Activated CD4-positive, alpha-beta T cell treated with anti-CD3 and anti-CD28 coated beads, Interleukin-2, amount 50 U/mL, for 48 hours (primary cell): Measurements from ENCODE around the gene SLC4A1.
A peak's percentile ranks its signal among the peaks of the same experiment; 100 is the strongest.

Experiments
- DNase-seq, 2 experiments: peaks; one replicate each; pipeline ENCODE4 v3.0.0-alpha.2; 2020

The SLC4A1 gene

DNA sequence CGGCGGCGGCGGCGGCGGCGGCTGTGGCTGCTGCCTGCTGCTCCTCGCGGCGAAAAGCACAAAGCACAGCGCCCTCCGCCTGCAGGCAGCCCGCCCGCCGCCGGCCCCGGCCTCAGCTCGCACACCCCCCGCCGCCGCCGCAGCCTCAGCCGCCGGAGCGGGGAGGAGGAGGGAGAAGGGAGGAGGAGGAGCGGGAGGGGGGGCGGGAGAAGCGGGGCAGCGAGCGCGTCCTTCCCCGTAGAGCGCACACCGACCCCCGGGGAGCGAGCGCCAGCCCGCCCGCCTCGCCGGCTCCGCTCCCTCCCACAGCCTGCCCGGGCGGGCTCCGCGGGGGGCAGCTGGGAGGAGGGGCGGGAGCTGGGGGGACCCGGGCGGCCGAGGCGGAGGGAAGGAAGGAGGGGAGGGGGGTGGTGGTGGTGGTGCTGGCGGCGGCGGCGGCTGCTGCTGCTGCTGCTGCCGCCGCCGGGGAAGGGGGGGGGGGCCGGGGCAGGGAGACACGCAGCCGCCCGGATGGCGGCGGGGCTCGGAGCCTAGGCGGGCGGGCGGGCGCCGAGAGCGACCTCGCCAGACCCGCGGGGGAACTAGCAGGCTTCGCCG is 48.2 kb downstream of the SLC4A1 start, which contains the start of gene UBTF:
UBTF (minus strand) TSS at position 60 of the 597 bp plus-strand sequence. CDS start 1,446 bp downstream, outside the sequence.
- DNase-seq: peak; percentile 54 to 60

DNA sequence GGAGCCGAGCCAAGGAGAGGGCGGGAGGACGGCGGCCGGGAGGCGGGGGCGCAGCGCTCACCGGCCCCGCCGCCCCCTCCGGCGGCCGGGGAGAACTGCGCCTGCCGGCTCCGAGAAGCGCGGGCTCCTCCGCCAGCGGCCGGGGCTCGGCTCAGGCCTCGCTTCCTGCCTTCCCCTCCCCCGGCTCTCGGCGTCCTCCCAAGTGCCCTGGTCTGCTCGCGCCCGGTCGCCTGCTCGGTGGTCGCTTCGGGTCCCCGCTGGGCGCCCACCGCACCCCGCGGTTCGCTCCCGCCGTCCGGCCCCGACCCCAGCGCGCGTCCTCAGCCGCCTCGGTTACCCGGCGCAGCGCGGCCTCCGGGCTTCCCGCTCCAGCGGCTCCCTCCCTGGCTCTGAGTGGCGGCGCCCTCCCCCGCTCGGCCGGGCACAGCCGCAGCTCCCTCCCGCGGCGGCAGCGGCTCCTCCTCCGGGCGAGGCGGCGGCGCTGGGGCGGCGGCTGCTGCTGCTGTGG is 48.8 kb downstream of the SLC4A1 start:
- peak; percentile 65 to 71 for DNase-seq

- DNase-seq: peak; percentile 82 to 88
These were observed 49.4 kb downstream of the SLC4A1 start for GRCh38 chr17:44218344-44219107.

DNA sequence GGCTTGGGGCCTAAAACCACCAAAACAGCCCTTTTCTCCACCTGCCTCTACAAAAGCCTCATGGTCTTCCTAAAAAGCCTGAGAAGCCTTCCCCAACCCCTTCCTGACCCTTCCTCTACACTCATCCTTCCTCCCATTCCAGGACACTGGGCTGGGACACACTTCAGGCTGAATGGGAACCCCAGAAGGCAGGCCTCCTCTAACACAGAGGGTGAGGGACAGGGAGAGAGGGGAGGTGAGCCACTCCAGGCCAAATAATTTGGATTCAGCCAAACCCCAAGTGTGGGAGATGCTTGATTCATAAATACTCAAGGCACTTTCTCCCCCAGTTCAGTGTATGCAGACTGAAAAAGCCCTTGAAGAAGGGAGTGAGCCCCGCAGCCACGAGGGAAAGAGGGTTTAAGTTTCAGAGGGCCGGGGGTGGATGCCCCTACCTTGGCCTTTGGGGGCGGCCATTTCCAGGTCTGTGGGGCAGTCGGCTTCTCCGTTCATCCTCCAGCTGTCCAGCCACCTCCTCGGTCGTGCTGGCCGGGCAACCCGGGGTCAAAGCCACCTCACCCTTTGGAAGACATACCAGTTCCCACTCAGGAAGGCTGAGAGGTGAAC is 50.1 kb downstream of the SLC4A1 start:
- DNase-seq: no peak

DNA sequence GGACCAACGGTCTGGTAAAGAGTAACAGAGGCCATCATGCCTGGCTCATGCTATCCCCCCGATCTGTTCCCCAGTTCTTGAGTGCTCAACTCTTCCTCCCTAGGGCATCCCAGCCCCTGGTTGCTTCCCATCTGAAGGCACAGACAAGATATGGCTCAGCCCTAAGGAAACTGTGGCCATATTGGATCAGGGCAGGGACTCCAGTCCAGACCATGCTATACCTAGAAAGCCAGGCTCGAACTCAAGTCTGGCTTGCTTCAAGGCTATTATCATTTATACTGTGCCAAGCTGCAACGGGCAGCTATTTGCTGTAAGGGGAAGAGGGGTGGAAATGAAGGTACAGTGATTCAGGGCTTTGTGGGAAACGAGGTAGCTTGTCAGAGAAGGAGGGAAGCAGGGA is 51.2 kb downstream of the SLC4A1 start:
- DNase-seq: no peak

DNA sequence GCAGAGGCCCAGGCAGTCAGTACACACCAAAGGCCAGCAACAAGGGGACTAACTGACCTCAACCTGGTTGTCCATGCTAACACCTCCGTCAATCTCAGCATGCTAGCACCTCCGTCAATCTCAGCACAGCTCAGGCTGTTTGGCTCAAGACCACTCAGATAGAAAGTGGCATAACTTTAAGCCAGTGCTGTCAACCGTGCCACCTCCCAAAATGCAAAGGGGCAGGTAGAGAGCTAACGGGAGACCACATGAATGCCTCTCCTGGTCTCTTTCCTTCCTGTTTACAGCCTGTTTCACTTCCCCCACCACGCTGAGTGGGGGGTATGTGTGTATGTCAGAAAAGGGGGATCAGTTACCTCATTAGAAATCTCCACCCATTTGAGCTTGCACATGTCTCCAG is 51.8 kb downstream of the SLC4A1 start:
- no peak for DNase-seq

- DNase-seq: no peak
These were observed 53.0 kb downstream of the SLC4A1 start for GRCh38 chr17:44214896-44215295.

DNA sequence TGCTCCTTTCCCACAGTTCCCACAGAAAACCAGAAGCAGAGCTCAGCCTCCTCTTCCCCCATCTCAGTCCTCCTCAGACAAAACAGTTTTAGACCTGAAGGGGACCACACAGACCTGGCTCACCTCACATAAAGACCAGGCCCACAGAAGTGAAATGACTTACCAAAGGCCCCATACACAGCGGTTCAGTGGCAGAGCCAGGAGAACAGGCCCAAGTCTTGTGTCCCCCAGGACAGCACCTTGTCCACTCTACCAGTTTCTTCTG is 53.8 kb downstream of the SLC4A1 start:
- DNase-seq: no peak

DNA sequence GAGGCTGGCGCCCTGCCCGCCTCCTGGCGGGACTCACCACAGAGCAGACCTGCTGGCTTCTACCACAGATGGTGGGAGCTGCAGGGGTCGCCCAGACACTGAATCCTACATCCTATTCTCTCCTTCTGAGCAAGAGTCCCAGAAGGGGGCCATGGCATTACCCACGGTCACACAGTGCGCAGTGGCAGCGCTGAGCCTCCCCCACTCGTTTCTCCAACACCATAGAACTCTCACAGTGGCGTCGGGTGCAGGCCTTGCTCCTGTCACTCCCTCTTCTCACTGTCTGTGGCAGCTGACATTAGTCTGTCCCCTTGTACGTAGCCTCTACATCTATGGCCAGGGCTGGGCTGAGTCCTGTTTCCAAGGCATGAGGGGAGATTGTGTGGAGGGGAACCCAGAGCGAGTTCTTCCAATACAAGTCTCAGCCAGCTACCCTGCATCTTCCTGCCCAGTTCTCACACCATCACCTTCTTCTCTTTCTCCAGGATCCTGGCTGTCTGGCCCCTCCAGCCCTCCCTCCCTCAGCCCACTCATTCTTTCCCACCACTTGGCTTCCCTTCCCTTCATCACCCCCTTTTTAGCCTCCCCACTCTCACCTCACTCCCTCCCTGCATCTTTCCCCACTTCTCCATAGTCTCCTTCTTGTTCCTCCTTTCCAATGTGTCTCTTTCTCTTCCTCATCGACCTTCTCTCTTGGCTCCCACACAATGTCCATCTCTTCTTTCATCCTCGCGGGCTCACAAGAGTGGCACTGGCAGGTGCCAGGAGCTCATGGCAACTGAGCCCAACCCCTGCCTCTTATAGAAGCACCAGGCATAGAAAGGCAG is 54.3 kb downstream of the SLC4A1 start:
- no peak for DNase-seq

- no peak for DNase-seq
These were observed 55.2 kb downstream of the SLC4A1 start for GRCh38 chr17:44212507-44213402.

- no peak for DNase-seq
These were observed 56.4 kb downstream of the SLC4A1 start for GRCh38 chr17:44211281-44212265.

GRCh38 chr17:44210342-44211192 is 57.4 kb downstream of the SLC4A1 start:
- DNase-seq: peak; percentile 90 to 92

GRCh38 chr17:44209786-44210341 is 58.1 kb downstream of the SLC4A1 start:
- DNase-seq: peak; percentile 60 to 73

DNA sequence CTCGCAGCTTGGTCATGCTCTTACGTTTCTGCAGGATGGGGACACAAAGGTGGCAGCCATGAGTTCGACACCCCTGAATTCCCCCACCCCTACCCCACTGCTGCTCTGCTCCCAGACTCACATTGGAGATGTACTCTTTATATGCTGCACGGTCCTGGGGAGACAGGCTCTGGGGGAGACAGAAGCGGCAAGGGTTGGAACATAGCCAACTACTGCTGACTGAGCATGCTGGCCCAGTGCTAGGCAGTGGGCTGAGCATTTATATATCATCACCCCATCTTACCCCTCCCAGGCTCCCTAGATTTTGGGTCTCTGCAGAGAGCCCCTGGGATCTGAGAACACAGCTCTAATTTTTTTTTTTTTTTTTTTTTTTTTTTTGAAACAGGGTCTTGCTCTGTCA is 60.2 kb downstream of the SLC4A1 start:
- DNase-seq: no peak

DNA sequence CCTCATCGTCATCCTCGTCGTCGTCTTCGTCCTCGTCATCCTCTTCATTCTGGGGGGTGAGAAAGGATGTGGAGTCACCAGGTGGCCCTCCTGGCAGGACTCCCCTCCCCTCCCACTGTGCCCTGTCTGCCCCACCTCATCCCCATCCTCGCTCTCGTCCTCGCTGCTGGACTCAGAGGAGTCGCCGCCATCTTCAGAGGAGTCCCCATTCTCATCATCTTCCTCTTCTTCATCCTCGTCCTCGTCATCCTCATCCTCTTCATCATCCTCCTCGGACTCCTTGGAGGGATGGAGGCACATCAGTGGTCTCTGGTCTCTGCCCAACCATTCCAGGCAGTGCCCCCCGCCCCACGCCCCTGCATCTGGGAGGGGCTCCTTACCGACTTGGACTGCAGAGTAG is 60.6 kb downstream of the SLC4A1 start:
- no peak for DNase-seq

- no peak for DNase-seq
These were observed 61.1 kb downstream of the SLC4A1 start for GRCh38 chr17:44206825-44207155.

- DNase-seq: no peak
These were observed 61.7 kb downstream of the SLC4A1 start for GRCh38 chr17:44205962-44206824.

GRCh38 chr17:44204441-44204882 is 63.5 kb downstream of the SLC4A1 start:
- no peak for DNase-seq
